Loucy (cell line): ENCODE results near the gene IFT80.

ENCODE experiments used
- H2AFZ ChIP-seq: fragments of 200-600 bp; sonication (generic); 2 replicates; pipeline ENCODE4 v1.6.0; 2016; ENCODE audit warnings: antibody characterized with exemption, mild to moderate bottlenecking, low read length, moderate library complexity
- H3F3A ChIP-seq: fragments of 200-600 bp; 2 replicates; pipeline ENCODE4 v1.6.0; 2016; ENCODE audit warnings: antibody characterized with exemption, low read depth, mild to moderate bottlenecking
- H3K27me3 ChIP-seq: fragments of 200-600 bp; sonication (generic); 2 replicates; pipeline ENCODE4 v1.6.1; 2014; ENCODE audit warnings: low read length, mild to moderate bottlenecking; ENCODE audit not compliant: insufficient read depth, poor library complexity, severe bottlenecking
- H3K36me3 ChIP-seq: fragments of 200-600 bp; sonication (generic); 2 replicates; pipeline ENCODE4 v1.6.1; 2016; ENCODE audit warnings: low read length; ENCODE audit not compliant: insufficient read depth
- H3K4me1 ChIP-seq: fragments of 200-600 bp; sonication (generic); 2 replicates; pipeline ENCODE4 v1.5.1; 2014; ENCODE audit warnings: low read length, mild to moderate bottlenecking; ENCODE audit not compliant: insufficient read depth, poor library complexity, severe bottlenecking
- H3K4me2 ChIP-seq: fragments of 200-600 bp; sonication (generic); 2 replicates; pipeline ENCODE4 v1.6.0; 2014; ENCODE audit warnings: antibody characterized with exemption, low read length, low read depth, mild to moderate bottlenecking; ENCODE audit not compliant: poor library complexity, severe bottlenecking
- H3K4me3 ChIP-seq: fragments of 200-600 bp; sonication (generic); 2 replicates; pipeline ENCODE4 v1.5.1; 2014; ENCODE audit warnings: low read length, mild to moderate bottlenecking, mixed read lengths; ENCODE audit not compliant: poor library complexity, severe bottlenecking
- H3K79me2 ChIP-seq: fragments of 200-600 bp; sonication (generic); 2 replicates; pipeline ENCODE4 v1.6.1; 2014; ENCODE audit warnings: low read length; ENCODE audit not compliant: insufficient read depth
- H3K9ac ChIP-seq: fragments of 200-600 bp; sonication (generic); 2 replicates; pipeline ENCODE4 v1.6.0; 2014; ENCODE audit warnings: mild to moderate bottlenecking, low read depth, low read length, moderate library complexity; ENCODE audit not compliant: poor library complexity, severe bottlenecking
- H3K9me2 ChIP-seq: fragments of 200-600 bp; sonication (generic); replicated peaks from 2 replicates; pipeline ENCODE4 v1.6.1; 2016; ENCODE audit warnings: low read depth, low read length, mixed read lengths
- H3K9me3 ChIP-seq: fragments of 200-600 bp; sonication (generic); 2 replicates; pipeline ENCODE4 v1.6.1; 2014; ENCODE audit warnings: mild to moderate bottlenecking, antibody characterized with exemption, low read length, low read depth; ENCODE audit not compliant: insufficient read depth
- H4K20me1 ChIP-seq: fragments of 200-600 bp; sonication (generic); 2 replicates; pipeline ENCODE4 v1.6.0; 2014; ENCODE audit warnings: antibody characterized with exemption, low read length, mild to moderate bottlenecking; ENCODE audit not compliant: insufficient read depth, poor library complexity, severe bottlenecking
- EZH2phosphoT487 ChIP-seq: fragments of 200-600 bp; IDR thresholded peaks from 2 replicates; pipeline ENCODE4 v1.6.1; 2018; ENCODE audit warnings: antibody characterized with exemption, mild to moderate bottlenecking, moderate library complexity, borderline replicate concordance
- TF ChIP-seq, protein P1 (sequence below): fragments of 200-600 bp; sonication (generic); conservative IDR thresholded peaks from 2 replicates; pipeline ENCODE4 v1.5.1; 2014; ENCODE audit warnings: mild to moderate bottlenecking, antibody characterized with exemption, low read length

The IFT80 gene

DNA sequence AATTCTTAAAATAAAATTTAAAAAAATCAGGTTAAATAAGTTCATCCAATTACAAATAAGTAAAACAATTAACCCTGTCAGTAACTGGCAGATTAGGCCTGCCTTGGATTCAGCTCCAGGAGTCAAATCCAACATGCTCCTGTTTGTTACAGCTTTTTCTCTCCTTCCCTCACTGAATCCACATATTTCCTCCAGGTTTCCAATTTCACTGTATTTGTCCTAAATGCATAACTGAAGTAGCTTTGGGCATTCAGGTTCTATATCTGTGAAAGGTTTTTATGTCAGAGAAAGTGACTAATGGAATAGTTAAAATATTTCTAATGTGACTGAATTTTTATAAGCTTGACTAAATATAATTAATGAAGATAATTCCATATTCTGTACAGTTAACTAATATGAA lies 79.7 kb downstream of the IFT80 start:
- no peak overlapping the region for H2AFZ ChIP-seq
- H3K9me3 ChIP-seq: no peaks in the 10 kb centered on the region
- H3K4me2 ChIP-seq: no peak overlapping the region
- H3K36me3 ChIP-seq: no peaks in the 10 kb centered on the region
- no peaks in the 10 kb centered on the region for H3K27me3 ChIP-seq
- H3F3A ChIP-seq: no peaks in the 10 kb centered on the region
- H3K4me3 ChIP-seq: no peak overlapping the region
- no peak overlapping the region for H3K9ac ChIP-seq
- H3K4me1 ChIP-seq: no peaks in the 10 kb centered on the region
- H3K9me2 ChIP-seq: no peaks in the 10 kb centered on the region
- H4K20me1 ChIP-seq: no peaks in the 10 kb centered on the region
- TF ChIP-seq EZH2phosphoT487: no peak
- TF ChIP-seq, protein P1, sequence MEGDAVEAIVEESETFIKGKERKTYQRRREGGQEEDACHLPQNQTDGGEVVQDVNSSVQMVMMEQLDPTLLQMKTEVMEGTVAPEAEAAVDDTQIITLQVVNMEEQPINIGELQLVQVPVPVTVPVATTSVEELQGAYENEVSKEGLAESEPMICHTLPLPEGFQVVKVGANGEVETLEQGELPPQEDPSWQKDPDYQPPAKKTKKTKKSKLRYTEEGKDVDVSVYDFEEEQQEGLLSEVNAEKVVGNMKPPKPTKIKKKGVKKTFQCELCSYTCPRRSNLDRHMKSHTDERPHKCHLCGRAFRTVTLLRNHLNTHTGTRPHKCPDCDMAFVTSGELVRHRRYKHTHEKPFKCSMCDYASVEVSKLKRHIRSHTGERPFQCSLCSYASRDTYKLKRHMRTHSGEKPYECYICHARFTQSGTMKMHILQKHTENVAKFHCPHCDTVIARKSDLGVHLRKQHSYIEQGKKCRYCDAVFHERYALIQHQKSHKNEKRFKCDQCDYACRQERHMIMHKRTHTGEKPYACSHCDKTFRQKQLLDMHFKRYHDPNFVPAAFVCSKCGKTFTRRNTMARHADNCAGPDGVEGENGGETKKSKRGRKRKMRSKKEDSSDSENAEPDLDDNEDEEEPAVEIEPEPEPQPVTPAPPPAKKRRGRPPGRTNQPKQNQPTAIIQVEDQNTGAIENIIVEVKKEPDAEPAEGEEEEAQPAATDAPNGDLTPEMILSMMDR: no peak
- no peaks in the 10 kb centered on the region for H3K79me2 ChIP-seq

DNA sequence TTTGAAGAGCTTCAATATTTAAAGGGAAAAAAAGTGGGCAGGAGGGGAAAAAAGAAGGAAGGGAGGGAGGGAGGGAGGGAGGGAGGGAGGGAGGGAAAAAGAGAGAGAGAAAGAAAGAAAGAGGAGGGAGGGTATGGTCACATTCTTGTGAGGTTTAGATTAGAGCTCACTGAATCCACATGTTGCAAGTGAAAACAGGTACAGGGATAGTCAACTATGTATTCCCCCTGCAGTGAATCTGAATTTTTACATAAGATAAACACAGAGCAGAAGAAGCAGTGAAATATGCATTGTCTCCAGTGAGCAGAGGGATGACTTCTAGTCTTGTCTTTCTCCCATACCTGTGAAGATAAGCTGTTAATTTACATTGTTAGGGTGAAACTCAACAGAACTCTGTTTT lies 84.0 kb downstream of the IFT80 start:
- Histone ChIP-seq H3F3A (no peaks in the 10 kb centered on the region), H3K27me3 (no peaks in the 10 kb centered on the region), H3K9me3 (no peaks in the 10 kb centered on the region), H3K4me1 (no peaks in the 10 kb centered on the region), H3K4me2 (no peak overlapping the region), H4K20me1 (no peaks in the 10 kb centered on the region), H3K79me2 (no peaks in the 10 kb centered on the region), H3K4me3 (no peak overlapping the region), H2AFZ (no peak overlapping the region), H3K9me2 (no peaks in the 10 kb centered on the region), H3K9ac (no peak overlapping the region), H3K36me3 (no peaks in the 10 kb centered on the region)
- TF ChIP-seq EZH2phosphoT487: no peak
- TF ChIP-seq, protein P1: no peak

DNA sequence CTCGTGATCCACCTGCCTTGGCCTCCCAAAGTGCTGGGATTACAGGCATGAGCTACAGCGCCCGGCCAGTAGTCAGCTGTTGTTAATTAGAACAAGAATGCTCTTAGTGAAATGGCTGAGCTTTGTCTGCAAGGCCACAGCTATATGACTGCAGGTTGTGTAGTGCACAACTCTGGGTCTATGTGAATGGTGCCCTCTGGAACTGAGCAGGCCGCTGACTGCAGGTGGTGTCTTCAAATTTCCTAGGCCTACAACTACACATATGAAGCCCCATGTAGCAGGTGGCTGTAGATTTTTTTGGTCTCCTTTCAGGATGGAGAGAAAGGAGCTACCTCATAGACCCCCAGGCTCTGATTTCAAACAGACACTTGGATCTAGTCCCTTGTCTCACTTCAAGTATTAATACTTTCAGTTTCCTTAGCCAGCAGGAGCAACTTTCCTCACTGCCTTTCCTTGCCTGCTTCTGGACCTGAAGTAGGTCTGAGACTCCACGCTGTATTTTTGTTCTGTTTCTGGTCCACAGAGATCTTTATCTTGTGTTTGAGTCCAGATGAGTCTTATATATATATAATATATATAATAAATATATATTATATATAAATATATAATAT lies 86.9 kb downstream of the IFT80 start:
- H3K27me3 ChIP-seq: no peaks in the 10 kb centered on the region
- no peak overlapping the region for H3K4me3 ChIP-seq
- TF ChIP-seq, protein P1: no peak
- no peak for TF ChIP-seq EZH2phosphoT487
- no peaks in the 10 kb centered on the region for H3F3A ChIP-seq
- no peaks in the 10 kb centered on the region for H4K20me1 ChIP-seq
- H3K9ac ChIP-seq: no peak overlapping the region
- H3K36me3 ChIP-seq: no peaks in the 10 kb centered on the region
- H3K4me1 ChIP-seq: no peaks in the 10 kb centered on the region
- no peaks in the 10 kb centered on the region for H3K9me3 ChIP-seq
- H3K4me2 ChIP-seq: no peak overlapping the region
- H2AFZ ChIP-seq: no peak overlapping the region
- no peaks in the 10 kb centered on the region for H3K9me2 ChIP-seq
- no peaks in the 10 kb centered on the region for H3K79me2 ChIP-seq
